HCT116 (cell line): ENCODE results near the gene ATXN1.
"Not testable (repeated sequence)": the region's sequence is repeated elsewhere in the genome, so short reads cannot be mapped to it uniquely, and the experiment has no call there.

Experiments
- ATF3 ChIP-seq: IDR thresholded peaks from 2 replicates; pipeline ENCODE4 v1.6.1; 2012
- CTCF ChIP-seq, 3 experiments: fragments of 200-600 bp in 1 of 3; sonication (generic) in 1 of 3; IDR thresholded peaks in 2 of 3; conservative IDR thresholded peaks in 1 of 3; 2 replicates each; pipeline ENCODE4 v1.5.1; 2012 to 2017; ENCODE audit warnings: low read depth in 2 of 3, low read length in 2 of 3, antibody characterized with exemption in 1 of 3, borderline replicate concordance in 1 of 3, control low read depth in 1 of 3, mild to moderate bottlenecking in 1 of 3, mixed read lengths in 1 of 3, mixed run types in 1 of 3, moderate library complexity in 1 of 3; ENCODE audit not compliant: insufficient read depth in 1 of 3
- ELF1 ChIP-seq: IDR thresholded peaks from 2 replicates; pipeline ENCODE4 v1.6.1; 2012; ENCODE audit warnings: low read depth, borderline replicate concordance
- EZH2 ChIP-seq: fragments of 200-600 bp; sonication (generic); IDR thresholded peaks from 2 replicates; pipeline ENCODE4 v1.6.1; 2017; ENCODE audit warnings: antibody characterized with exemption, mixed run types
- FOSL1 ChIP-seq: IDR thresholded peaks from 2 replicates; pipeline ENCODE4 v1.6.1; 2012; ENCODE audit warnings: low read depth
- POLR2A ChIP-seq: IDR thresholded peaks from 2 replicates; pipeline ENCODE4 v1.7.0; 2011; ENCODE audit warnings: borderline replicate concordance; ENCODE audit not compliant: insufficient read depth, insufficient read length; ENCODE audit errors: extremely low read depth
- RAD21 ChIP-seq: IDR thresholded peaks from 2 replicates; pipeline ENCODE4 v1.6.1; 2012; ENCODE audit warnings: low read depth, mild to moderate bottlenecking
- SIN3A ChIP-seq: IDR thresholded peaks from 2 replicates; pipeline ENCODE4 v1.6.1; 2012; ENCODE audit warnings: low read depth
- ZNF274 ChIP-seq: fragments of 200-500 bp; sonication (Bioruptor generic); IDR thresholded peaks from 2 replicates; pipeline ENCODE4 v1.6.1; 2014; ENCODE audit warnings: mild to moderate bottlenecking, low read depth, low read length, inconsistent platforms

GRCh38 chr6:16459472-16459871, 301.8 kb downstream of the ATXN1 start:
- not testable (repeated sequence) for TF ChIP-seq ELF1; ATF3; CTCF (IDR thresholded peaks at IDR 0.05 in 2 of 3, conservative IDR thresholded peaks at IDR 0.05 in 1 of 3; ENCODE audit: borderline replicate concordance in 1 of 3, insufficient read depth in 1 of 3, low read depth in 2 of 3, low read length in 2 of 3); SIN3A; POLR2A; RAD21; EZH2; FOSL1; ZNF274
